HepG2 (cell line): Measurements from ENCODE around the gene CCDC150. TPM values are rescaled to one million over a fixed set of nuclear protein-coding genes. Genes with fewer than 3 reads are reported as not detected.
A peak's percentile ranks its signal among the peaks of the same experiment; 100 is the strongest.

Experiments
- CHCHD3 ChIP-seq: sonication (generic); formaldehyde crosslinking; IDR thresholded peaks from 2 replicates; pipeline ENCODE4 v1.8.0; 2022; ENCODE audit warnings: mild to moderate bottlenecking, missing genetic modification reagents, moderate library complexity
- EZH2 ChIP-seq: conservative IDR thresholded peaks from 2 replicates; pipeline ENCODE4 v1.6.1; 2012; ENCODE audit warnings: mild to moderate bottlenecking, low read depth, low read length, moderate library complexity
- GATAD2A ChIP-seq: IDR thresholded peaks from 2 replicates; pipeline ENCODE4 v1.6.1; 2016
- HIC2 ChIP-seq: sonication (generic); formaldehyde crosslinking; IDR thresholded peaks from 2 replicates; pipeline ENCODE4 v1.9.0; 2022; ENCODE audit warnings: low read depth, missing genetic modification reagents
- HNRNPUL1 ChIP-seq: fragments of 200-400 bp; formaldehyde crosslinking; IDR thresholded peaks from 2 replicates; pipeline ENCODE4 v1.6.1; 2017; ENCODE audit warnings: low read depth, mild to moderate bottlenecking, low read length, moderate library complexity
- HOXA5 ChIP-seq: sonication (generic); formaldehyde crosslinking; IDR thresholded peaks from 2 replicates; pipeline ENCODE4 v1.4.0; 2020; ENCODE audit warnings: missing genetic modification reagents
- IKZF5 ChIP-seq: IDR thresholded peaks from 2 replicates; pipeline ENCODE4 v1.6.1; 2018; ENCODE audit warnings: missing genetic modification reagents, mild to moderate bottlenecking, missing compliant biosample characterization
- KDM4B ChIP-seq: sonication (generic); formaldehyde crosslinking; IDR thresholded peaks from 2 replicates; pipeline ENCODE4 v1.4.0; 2020; ENCODE audit warnings: missing genetic modification reagents
- KLF6 ChIP-seq: IDR thresholded peaks from 2 replicates; pipeline ENCODE4 v1.8.0; 2016; ENCODE audit warnings: missing biosample characterization, missing genetic modification reagents
- MAFF ChIP-seq: IDR thresholded peaks from 2 replicates; pipeline ENCODE4 v1.6.1; 2011; ENCODE audit warnings: low read depth, low read length, improper control_type of control experiment
- NR2C2 ChIP-seq: sonication (generic); formaldehyde crosslinking; IDR thresholded peaks from 2 replicates; pipeline ENCODE4 v1.4.0; 2020; ENCODE audit warnings: missing genetic modification reagents, mild to moderate bottlenecking, moderate library complexity, borderline replicate concordance
- STAT6 ChIP-seq: sonication (generic); formaldehyde crosslinking; IDR thresholded peaks from 2 replicates; pipeline ENCODE4 v1.4.0; 2020; ENCODE audit warnings: missing genetic modification reagents, mild to moderate bottlenecking, borderline replicate concordance
- ZEB1 ChIP-seq: IDR thresholded peaks from 2 replicates; pipeline ENCODE4 v1.6.1; 2012; ENCODE audit warnings: mild to moderate bottlenecking, low read depth, inconsistent platforms; ENCODE audit not compliant: insufficient replicate concordance
- ZNF121 ChIP-seq: sonication (generic); formaldehyde crosslinking; IDR thresholded peaks from 2 replicates; pipeline ENCODE4 v1.5.0; 2020; ENCODE audit warnings: mild to moderate bottlenecking, missing genetic modification reagents
- ZNF18 ChIP-seq: sonication (generic); formaldehyde crosslinking; IDR thresholded peaks from 2 replicates; pipeline ENCODE4 v1.8.0; 2022; ENCODE audit warnings: mild to moderate bottlenecking, missing genetic modification reagents; ENCODE audit not compliant: insufficient replicate concordance
- ZNF496 ChIP-seq: sonication (generic); formaldehyde crosslinking; IDR thresholded peaks from 2 replicates; pipeline ENCODE4 v1.8.1; 2023; ENCODE audit warnings: mild to moderate bottlenecking, moderate library complexity, missing genetic modification reagents; ENCODE audit not compliant: insufficient replicate concordance
- ZNF562 ChIP-seq: sonication (generic); formaldehyde crosslinking; IDR thresholded peaks from 2 replicates; pipeline ENCODE4 v1.8.0; 2022; ENCODE audit warnings: missing genetic modification reagents, borderline replicate concordance
- ZNF841 ChIP-seq: sonication (generic); formaldehyde crosslinking; IDR thresholded peaks from 2 replicates; pipeline ENCODE4 v1.8.1; 2023; ENCODE audit warnings: missing genetic modification reagents, borderline replicate concordance
- polyA plus RNA-seq, 8 experiments: library from polyadenylated mRNA; depleted of rRNA in 3 of 8; stranded (reverse) in 7 of 8; unstranded in 1 of 8; fragments of >200 nt; fragmentation: Illumina TruSeq in 4 of 8; extraction: Trizol in 4 of 8; gene quantifications; 2 replicates each; pipeline versions ENCODE4 v1.2.1 to v1.2.3, GENCODE V29; 2011 to 2016; ENCODE audit warnings: low read depth in 4 of 8, missing spikeins in 1 of 8, mixed read lengths in 1 of 8; ENCODE audit not compliant: insufficient read depth in 1 of 8
- total RNA-seq, 5 experiments: library from RNA; depleted of rRNA; stranded (reverse); fragments of >200 nt; fragmentation: Illumina TruSeq; extraction: Trizol; gene quantifications; 2 replicates each; pipeline ENCODE4 v1.2.3, GENCODE V29; 2016; ENCODE audit warnings: low read depth in 1 of 5

Gene CCDC150
- total and polyA plus RNA-seq, 2 of the 13 experiments (the other 11 are each of a cell fraction or from before 2014, with no cell fraction given) = 14.9 to 32.6 TPM

GRCh38 chr2:196592911-196593881, 46.3 kb upstream of the CCDC150 start, which contains the start of gene HECW2 (continued):
- TF ChIP-seq HIC2 (CRISPR knock-in tag) (no peak), HOXA5 (no peak), ZNF121 (CRISPR knock-in tag) (no peak), STAT6 (CRISPR knock-in tag) (no peak), EZH2 (peak; percentile 85; the same call in 1 of the 2 replicates), HNRNPUL1 (no peak), GATAD2A (CRISPR knock-in tag) (no peak), KLF6 (CRISPR knock-in tag) (no peak), ZNF841 (CRISPR knock-in tag) (no peak), MAFF (peak; percentile 53; the same call in 1 of the 2 replicates), ZNF496 (CRISPR knock-in tag) (no peak), CHCHD3 (CRISPR knock-in tag) (no peak), IKZF5 (CRISPR knock-in tag) (no peak), ZNF562 (CRISPR knock-in tag) (no peak), KDM4B (CRISPR knock-in tag) (no peak), NR2C2 (CRISPR knock-in tag) (0 out of 2 replicates have a peak, but pooled peaks have one; percentile 22), ZEB1 (no peak), ZNF18 (CRISPR knock-in tag) (no peak)
